Thyroid gland (tissue), 4 donors: Measurements from ENCODE around the gene NMNAT2.

Experiments used
- POLR2A ChIP-seq, 2 donors: fragments of 450-650 bp; IDR thresholded peaks; one replicate each; pipeline ENCODE4 v1.6.1; 2017; ENCODE audit warnings: antibody characterized with exemption in 2 of 2, mild to moderate bottlenecking in 2 of 2, moderate library complexity in 1 of 2
- TF ChIP-seq, protein P1 (sequence below), 6 experiments: fragments of 200-600 bp in 3 of 6; fragments of 450-650 bp in 3 of 6; sonication (generic) in 3 of 6; IDR thresholded peaks; one replicate each; pipeline ENCODE4 v1.5.1; 2016 to 2019; ENCODE audit warnings: antibody characterized with exemption in 6 of 6, mild to moderate bottlenecking in 2 of 6, inconsistent platforms in 1 of 6, moderate library complexity in 1 of 6

DNA sequence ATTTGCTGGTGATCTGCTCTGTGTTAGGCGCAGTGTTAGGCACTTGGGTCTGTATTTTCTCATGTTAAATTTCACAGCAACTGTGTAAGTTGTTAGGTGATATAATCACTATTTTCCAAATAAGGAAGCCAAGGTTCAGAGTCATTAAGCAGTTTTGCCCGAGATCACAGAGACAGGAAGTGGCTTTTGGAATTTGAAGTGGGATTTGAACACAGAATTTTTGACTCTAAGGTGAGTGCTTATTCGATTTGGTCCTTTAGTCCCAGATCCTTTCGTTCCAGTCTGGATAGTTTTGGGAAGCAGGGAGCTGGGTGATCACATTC is 114.9 kb downstream of the NMNAT2 start:
- TF ChIP-seq, protein P1, sequence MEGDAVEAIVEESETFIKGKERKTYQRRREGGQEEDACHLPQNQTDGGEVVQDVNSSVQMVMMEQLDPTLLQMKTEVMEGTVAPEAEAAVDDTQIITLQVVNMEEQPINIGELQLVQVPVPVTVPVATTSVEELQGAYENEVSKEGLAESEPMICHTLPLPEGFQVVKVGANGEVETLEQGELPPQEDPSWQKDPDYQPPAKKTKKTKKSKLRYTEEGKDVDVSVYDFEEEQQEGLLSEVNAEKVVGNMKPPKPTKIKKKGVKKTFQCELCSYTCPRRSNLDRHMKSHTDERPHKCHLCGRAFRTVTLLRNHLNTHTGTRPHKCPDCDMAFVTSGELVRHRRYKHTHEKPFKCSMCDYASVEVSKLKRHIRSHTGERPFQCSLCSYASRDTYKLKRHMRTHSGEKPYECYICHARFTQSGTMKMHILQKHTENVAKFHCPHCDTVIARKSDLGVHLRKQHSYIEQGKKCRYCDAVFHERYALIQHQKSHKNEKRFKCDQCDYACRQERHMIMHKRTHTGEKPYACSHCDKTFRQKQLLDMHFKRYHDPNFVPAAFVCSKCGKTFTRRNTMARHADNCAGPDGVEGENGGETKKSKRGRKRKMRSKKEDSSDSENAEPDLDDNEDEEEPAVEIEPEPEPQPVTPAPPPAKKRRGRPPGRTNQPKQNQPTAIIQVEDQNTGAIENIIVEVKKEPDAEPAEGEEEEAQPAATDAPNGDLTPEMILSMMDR (IDR thresholded peaks at IDR 0.05): no peak
- TF ChIP-seq POLR2A (IDR thresholded peaks at IDR 0.05): no peak
